ENCODE results near the gene MARS1.

DNA sequence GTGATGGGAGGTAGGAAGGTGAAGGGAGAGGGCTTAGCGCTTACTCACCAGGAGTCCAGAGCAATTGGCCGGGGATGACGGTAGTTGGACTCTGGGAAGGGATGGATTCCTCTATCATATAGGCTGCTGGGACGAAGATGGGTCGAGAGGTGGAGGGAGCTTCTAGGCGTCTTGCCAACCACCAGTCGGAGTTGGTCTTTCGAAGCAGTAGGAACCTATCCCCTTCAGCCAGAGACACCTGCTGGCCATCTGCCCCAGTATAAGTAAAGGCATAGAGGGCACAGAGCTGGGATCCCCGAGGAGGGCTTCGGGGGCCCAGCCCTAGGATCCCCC is 8.9 kb upstream of the MARS1 start:
- TF ChIP-seq CTCF (tag by site-specific recombination; IDR thresholded peaks at IDR 0.05): no peak
- TF ChIP-seq PRDM10 (tag by site-specific recombination; IDR thresholded peaks at IDR 0.05): no peak
- TF ChIP-seq HIC1 (tag by site-specific recombination; IDR thresholded peaks at IDR 0.05): no peak
- TF ChIP-seq ZNF510 (tag by site-specific recombination; IDR thresholded peaks at IDR 0.05; ENCODE audit: insufficient replicate concordance): no peak
- TF ChIP-seq PRDM1 (tag by site-specific recombination; IDR thresholded peaks at IDR 0.05): no peak
- TF ChIP-seq KLF9 (tag by site-specific recombination; IDR thresholded peaks at IDR 0.05; ENCODE audit: low read depth): no peak
- no peak for TF ChIP-seq ZNF146 (tag by site-specific recombination; IDR thresholded peaks at IDR 0.05)
